Mammary epithelial cell (primary cell): ENCODE measurements around the gene PLB1.

Experiments
- EZH2 ChIP-seq: IDR thresholded peaks from 2 replicates; pipeline ENCODE4 v1.6.1; 2012; ENCODE audit warnings: low read length, inconsistent platforms, borderline replicate concordance
- TF ChIP-seq, protein P1 (sequence below), 2 donors: IDR thresholded peaks in 1 of 2; conservative IDR thresholded peaks in 1 of 2; 2 replicates each; pipeline ENCODE4 v1.5.1; 2011 to 2012; ENCODE audit warnings: inconsistent platforms in 2 of 2, low read length in 2 of 2, mild to moderate bottlenecking in 2 of 2, control low read depth in 1 of 2, low read depth in 1 of 2; ENCODE audit not compliant: insufficient read depth in 1 of 2; ENCODE audit errors: extremely low read depth in 1 of 2

DNA sequence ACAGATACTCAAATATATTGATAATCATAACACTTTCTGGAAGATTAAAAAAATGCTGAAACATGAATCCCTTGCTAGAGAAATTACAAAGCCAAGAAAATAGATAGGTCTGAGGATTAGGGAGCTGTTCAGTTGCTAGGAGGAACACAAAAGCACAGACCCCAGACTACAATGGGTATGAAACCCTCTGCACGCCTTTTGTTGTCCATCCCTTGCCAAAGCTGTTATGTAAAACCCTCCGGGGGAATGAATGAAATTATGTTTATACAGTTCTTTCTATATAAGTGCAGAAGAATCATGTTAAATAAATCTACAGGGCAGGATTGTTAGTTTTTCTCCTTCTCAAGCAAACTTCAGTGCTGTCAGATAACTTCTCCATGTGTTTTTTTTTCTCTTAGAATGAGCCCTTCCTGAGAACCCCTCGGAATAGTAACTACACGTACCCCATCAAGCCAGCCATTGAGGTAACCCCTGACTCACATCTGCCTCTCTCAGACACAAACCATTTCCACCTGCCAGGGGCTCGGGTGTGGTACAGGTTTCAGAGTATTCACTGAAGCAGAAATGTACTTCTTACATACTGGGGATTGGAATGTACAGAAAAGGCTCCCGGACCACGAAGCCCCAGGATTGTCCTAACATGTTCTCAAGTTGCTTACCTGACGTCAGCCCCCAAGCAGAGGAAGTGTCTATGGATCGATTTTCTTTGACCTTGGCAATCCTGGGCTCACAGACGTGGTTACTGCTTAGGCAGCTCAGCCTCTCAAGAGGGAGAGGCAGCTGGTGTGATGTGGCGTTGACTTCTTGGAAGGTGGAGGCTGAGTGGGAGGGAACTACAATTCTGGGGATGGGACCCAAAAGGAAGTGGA, 118.0 kb downstream of the PLB1 start:
- TF ChIP-seq, protein P1, sequence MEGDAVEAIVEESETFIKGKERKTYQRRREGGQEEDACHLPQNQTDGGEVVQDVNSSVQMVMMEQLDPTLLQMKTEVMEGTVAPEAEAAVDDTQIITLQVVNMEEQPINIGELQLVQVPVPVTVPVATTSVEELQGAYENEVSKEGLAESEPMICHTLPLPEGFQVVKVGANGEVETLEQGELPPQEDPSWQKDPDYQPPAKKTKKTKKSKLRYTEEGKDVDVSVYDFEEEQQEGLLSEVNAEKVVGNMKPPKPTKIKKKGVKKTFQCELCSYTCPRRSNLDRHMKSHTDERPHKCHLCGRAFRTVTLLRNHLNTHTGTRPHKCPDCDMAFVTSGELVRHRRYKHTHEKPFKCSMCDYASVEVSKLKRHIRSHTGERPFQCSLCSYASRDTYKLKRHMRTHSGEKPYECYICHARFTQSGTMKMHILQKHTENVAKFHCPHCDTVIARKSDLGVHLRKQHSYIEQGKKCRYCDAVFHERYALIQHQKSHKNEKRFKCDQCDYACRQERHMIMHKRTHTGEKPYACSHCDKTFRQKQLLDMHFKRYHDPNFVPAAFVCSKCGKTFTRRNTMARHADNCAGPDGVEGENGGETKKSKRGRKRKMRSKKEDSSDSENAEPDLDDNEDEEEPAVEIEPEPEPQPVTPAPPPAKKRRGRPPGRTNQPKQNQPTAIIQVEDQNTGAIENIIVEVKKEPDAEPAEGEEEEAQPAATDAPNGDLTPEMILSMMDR (conservative IDR thresholded peaks at IDR 0.05 in 1 of 2, IDR thresholded peaks at IDR 0.05 in 1 of 2; ENCODE audit: extremely low read depth in 1 of 2, insufficient read depth in 1 of 2, low read depth in 1 of 2, low read length in 2 of 2), result no peak
- TF ChIP-seq EZH2, result no peak
